DOHH2 (cell line): ENCODE measurements around the gene SMAD7.

Experiments used
- CTCF ChIP-seq: fragments of 200-600 bp; sonication (generic); IDR thresholded peaks from one replicate; pipeline ENCODE4 v1.5.1; 2014; ENCODE audit warnings: antibody characterized with exemption, mild to moderate bottlenecking, low read depth, low read length; ENCODE audit not compliant: poor library complexity, severe bottlenecking
- EZH2phosphoT487 ChIP-seq: fragments of 200-600 bp; sonication (generic); IDR thresholded peaks from 2 replicates; pipeline ENCODE4 v1.6.1; 2017; ENCODE audit warnings: borderline replicate concordance, mild to moderate bottlenecking, antibody characterized with exemption, low read length, moderate library complexity, mixed read lengths

- TF ChIP-seq CTCF (no peak), EZH2phosphoT487 (no peak)
These were observed 56.9 kb downstream of the SMAD7 start for GRCh38 chr18:48893608-48894600.
